Uterine smooth muscle cell (primary cell): Measurements from ENCODE around the gene MYLIP. TPM values are rescaled to one million over a fixed set of nuclear protein-coding genes. Genes with fewer than 3 reads are reported as not detected.

Source experiments
- total RNA-seq: library from RNA; depleted of rRNA; stranded (reverse); fragments of >200 nt; gene quantifications from 2 replicates; pipeline ENCODE4 v1.2.3, GENCODE V29; 2014

The MYLIP gene
- 5.9 and 7.7 TPM in 2 replicates for total RNA-seq

GRCh38 chr6:16128759-16129622, at the start of gene MYLIP:
Gene MYLIP (plus strand): TSS chr6:16129086. CDS start chr6:16129323, 237 bp downstream.

Other genes starting within 250 kb of the MYLIP start
- 8.1 and 9.1 TPM in 2 replicates for gene GMPR, start 109.5 kb downstream of the MYLIP start, total RNA-seq